Measurements from ENCODE around the gene FSIP1.

DNA sequence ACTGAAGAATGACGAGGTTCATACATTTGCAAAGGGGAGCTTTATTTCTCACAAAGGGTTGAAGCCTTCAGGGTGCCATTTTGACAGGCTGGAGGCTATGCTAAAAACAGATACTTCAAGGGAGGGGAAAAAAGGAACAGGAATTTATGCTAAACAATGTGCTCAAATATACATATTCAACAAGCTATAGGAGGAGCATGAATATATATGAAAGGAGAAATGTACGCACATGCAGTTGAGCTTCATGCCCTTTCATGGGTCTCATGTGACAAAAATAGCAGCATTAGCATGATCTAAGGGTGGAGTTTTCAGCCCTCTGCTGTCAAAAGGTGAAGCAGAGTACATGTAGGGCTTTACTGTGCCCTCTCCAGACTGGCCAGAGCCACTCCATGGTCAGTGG, 44.3 kb upstream of the FSIP1 start:
- TF ChIP-seq, protein P1, sequence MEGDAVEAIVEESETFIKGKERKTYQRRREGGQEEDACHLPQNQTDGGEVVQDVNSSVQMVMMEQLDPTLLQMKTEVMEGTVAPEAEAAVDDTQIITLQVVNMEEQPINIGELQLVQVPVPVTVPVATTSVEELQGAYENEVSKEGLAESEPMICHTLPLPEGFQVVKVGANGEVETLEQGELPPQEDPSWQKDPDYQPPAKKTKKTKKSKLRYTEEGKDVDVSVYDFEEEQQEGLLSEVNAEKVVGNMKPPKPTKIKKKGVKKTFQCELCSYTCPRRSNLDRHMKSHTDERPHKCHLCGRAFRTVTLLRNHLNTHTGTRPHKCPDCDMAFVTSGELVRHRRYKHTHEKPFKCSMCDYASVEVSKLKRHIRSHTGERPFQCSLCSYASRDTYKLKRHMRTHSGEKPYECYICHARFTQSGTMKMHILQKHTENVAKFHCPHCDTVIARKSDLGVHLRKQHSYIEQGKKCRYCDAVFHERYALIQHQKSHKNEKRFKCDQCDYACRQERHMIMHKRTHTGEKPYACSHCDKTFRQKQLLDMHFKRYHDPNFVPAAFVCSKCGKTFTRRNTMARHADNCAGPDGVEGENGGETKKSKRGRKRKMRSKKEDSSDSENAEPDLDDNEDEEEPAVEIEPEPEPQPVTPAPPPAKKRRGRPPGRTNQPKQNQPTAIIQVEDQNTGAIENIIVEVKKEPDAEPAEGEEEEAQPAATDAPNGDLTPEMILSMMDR (IDR thresholded peaks at IDR 0.05), result no peak
- TF ChIP-seq POLR2A (IDR thresholded peaks at IDR 0.05), result no peak

All from body of pancreas (tissue), 4 donors.